Adrenal gland (tissue), 5 donors: ENCODE measurements around the gene PRMT2.

Experiments used
- POLR2A ChIP-seq, 2 donors: fragments of 450-650 bp; IDR thresholded peaks; one replicate each; pipeline ENCODE4 v1.6.1; 2017; ENCODE audit warnings: antibody characterized with exemption in 2 of 2, mild to moderate bottlenecking in 2 of 2, moderate library complexity in 1 of 2
- TF ChIP-seq, protein P1 (sequence below), 6 experiments: fragments of 450-650 bp in 4 of 6; fragments of 200-600 bp in 2 of 6; sonication (generic) in 1 of 6; IDR thresholded peaks; 1 replicate in 5 of 6; 2 replicates in 1 of 6; pipeline versions ENCODE4 v1.5.1 to v1.8.0; 2016 to 2021; ENCODE audit warnings: antibody characterized with exemption in 6 of 6, mild to moderate bottlenecking in 2 of 6, moderate library complexity in 1 of 6
- donor health status: DM: no; HTN: no; CAD: no.

DNA sequence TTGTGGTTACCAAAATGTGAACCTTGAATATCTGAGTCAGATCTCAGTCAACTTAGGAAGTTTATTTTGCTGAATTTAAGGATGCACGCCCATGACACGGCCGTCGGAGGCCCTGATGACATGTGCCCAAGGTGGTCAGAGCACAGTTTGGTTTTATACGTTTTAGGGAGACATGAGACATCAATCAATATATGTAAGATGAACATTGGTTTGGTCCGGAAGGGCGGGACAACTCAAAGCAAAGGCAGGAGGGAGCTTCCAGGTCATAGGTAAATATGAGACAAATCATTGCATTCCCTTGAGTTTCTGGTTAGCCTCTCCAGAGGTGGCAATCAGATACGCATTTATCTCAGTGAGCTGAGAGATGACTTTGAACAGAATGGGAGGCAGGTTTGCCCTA, 1.0 kb upstream of the PRMT2 start:
- no peak for TF ChIP-seq POLR2A (IDR thresholded peaks at IDR 0.05)
- TF ChIP-seq, protein P1, sequence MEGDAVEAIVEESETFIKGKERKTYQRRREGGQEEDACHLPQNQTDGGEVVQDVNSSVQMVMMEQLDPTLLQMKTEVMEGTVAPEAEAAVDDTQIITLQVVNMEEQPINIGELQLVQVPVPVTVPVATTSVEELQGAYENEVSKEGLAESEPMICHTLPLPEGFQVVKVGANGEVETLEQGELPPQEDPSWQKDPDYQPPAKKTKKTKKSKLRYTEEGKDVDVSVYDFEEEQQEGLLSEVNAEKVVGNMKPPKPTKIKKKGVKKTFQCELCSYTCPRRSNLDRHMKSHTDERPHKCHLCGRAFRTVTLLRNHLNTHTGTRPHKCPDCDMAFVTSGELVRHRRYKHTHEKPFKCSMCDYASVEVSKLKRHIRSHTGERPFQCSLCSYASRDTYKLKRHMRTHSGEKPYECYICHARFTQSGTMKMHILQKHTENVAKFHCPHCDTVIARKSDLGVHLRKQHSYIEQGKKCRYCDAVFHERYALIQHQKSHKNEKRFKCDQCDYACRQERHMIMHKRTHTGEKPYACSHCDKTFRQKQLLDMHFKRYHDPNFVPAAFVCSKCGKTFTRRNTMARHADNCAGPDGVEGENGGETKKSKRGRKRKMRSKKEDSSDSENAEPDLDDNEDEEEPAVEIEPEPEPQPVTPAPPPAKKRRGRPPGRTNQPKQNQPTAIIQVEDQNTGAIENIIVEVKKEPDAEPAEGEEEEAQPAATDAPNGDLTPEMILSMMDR (IDR thresholded peaks at IDR 0.05), result no peak
